ENCODE data around the gene FGA. TPM values are rescaled to one million over a fixed set of nuclear protein-coding genes. Genes with fewer than 3 reads are reported as not detected.

The FGA gene
- total and polyA plus RNA-seq, 2 of the 8 experiments (the other 6 are each of a cell fraction or from before 2014, with no cell fraction given), result not detected

GRCh38 chr4:154564311-154564710, 26.2 kb downstream of the FGA start:
- H2AK5ac ChIP-seq (ENCODE audit: low read depth, low read length), result no peak overlapping the region
- TF ChIP-seq EZH2 (IDR thresholded peaks at IDR 0.05; ENCODE audit: low read depth, low read length, severe bottlenecking) (no peak), SP2 (IDR thresholded peaks at IDR 0.05; ENCODE audit: low read length) (no peak), JUND (IDR thresholded peaks at IDR 0.05; ENCODE audit: low read length) (no peak), GTF2F1 (IDR thresholded peaks at IDR 0.05; ENCODE audit: borderline replicate concordance, low read depth, low read length) (no peak), RXRA (IDR thresholded peaks at IDR 0.05; ENCODE audit: insufficient read depth, low read depth, low read length) (no peak), SAP30 (IDR thresholded peaks at IDR 0.05; ENCODE audit: insufficient read depth, insufficient replicate concordance, low read length) (no peak)

More at GRCh38 chr4:154564311-154564710, 26.2 kb downstream of the FGA start:
- ChIA-PET CTCF (ENCODE audit: partially characterized antibody) (interaction anchor here (1.4 to 6.7 kb wide), 5 partner anchors 9 to 60 kb away, joined by 3 to 47 read pairs (median 5); no protein-coding TSS in a partner anchor), POLR2A (ENCODE audit: partially characterized antibody) (no interaction called here)
- H3K18ac ChIP-seq (ENCODE audit: extremely low read depth, low read length), result no peak overlapping the region
- no peaks in the 10 kb centered on the region for H3K23me2 ChIP-seq (ENCODE audit: low read depth, low read length)
- no peak overlapping the region for H3K27ac ChIP-seq (ENCODE audit: low read depth, low read length)
- H3K14ac ChIP-seq (ENCODE audit: insufficient read length), result no peak overlapping the region
- H4K5ac ChIP-seq (ENCODE audit: insufficient read length, low read depth, low read length), result no peak overlapping the region
- H3K4me1 ChIP-seq (replicated peaks in 1 of 4; ENCODE audit: control insufficient read depth in 3 of 4, insufficient read depth in 4 of 4, low read length in 3 of 4), result no peaks in the 10 kb centered on the region
- 89% methylated on average over 1 of the region's 1 CpG; no CpG with 5 or more reads in 1 of the 2 experiments for whole genome bisulfite sequencing, 2 experiments (ENCODE audit: extremely low coverage in 1 of 2, insufficient coverage in 1 of 2, insufficient read length in 1 of 2, insufficient replicate concordance in 2 of 2, low coverage in 1 of 2, low lambda C conversion rate in 2 of 2, missing lambda C conversion rate in 1 of 2)
- no peak overlapping the region for H3K9ac ChIP-seq (replicated peaks in 1 of 4; ENCODE audit: extremely low read depth in 1 of 4, low read depth in 3 of 4, low read length in 3 of 4)
- H3K4ac ChIP-seq (replicated peaks; ENCODE audit: insufficient read length, low read depth, low read length), result no peak overlapping the region
- H3K23ac ChIP-seq (ENCODE audit: insufficient read length), result no peak overlapping the region
- no peak overlapping the region for H2BK20ac ChIP-seq (ENCODE audit: low read length)
- H2BK5ac ChIP-seq (ENCODE audit: low read depth, low read length), result no peak overlapping the region
- no peaks in the 10 kb centered on the region for H3K79me2 ChIP-seq (ENCODE audit: control insufficient read depth in 1 of 2, insufficient read depth in 2 of 2, low read length in 2 of 2)
- no peaks in the 10 kb centered on the region for H3K9me3 ChIP-seq (ENCODE audit: insufficient read depth in 2 of 2, low read depth in 1 of 2, low read length in 1 of 2)
- no peaks in the 10 kb centered on the region for H4K20me1 ChIP-seq (replicated peaks in 1 of 2; ENCODE audit: control insufficient read depth in 1 of 2, insufficient read depth in 2 of 2, low read length in 2 of 2)
- no peak overlapping the region for H2BK12ac ChIP-seq (ENCODE audit: low read depth, low read length)
- H3K56ac ChIP-seq (replicated peaks; ENCODE audit: insufficient read length, low read depth, low read length), result no peak overlapping the region
- no peaks in the 10 kb centered on the region for H3K79me1 ChIP-seq (ENCODE audit: low read depth, low read length)
- H3K36me3 ChIP-seq (ENCODE audit: control insufficient read depth in 2 of 4, insufficient read depth in 4 of 4, low read length in 3 of 4), result no peaks in the 10 kb centered on the region
- FAIRE-seq (no peak), DNase-seq (ENCODE audit: low read depth in 1 of 2, low spot score in 2 of 2) (no peak)
- H2BK15ac ChIP-seq (ENCODE audit: low read length), result no peak overlapping the region
- no peak overlapping the region for H2AFZ ChIP-seq (ENCODE audit: low read length)
- no peak overlapping the region for H3K4me3 ChIP-seq (ENCODE audit: extremely low read depth in 1 of 4, insufficient read depth in 2 of 4, low read depth in 3 of 4, low read length in 4 of 4)
- H4K8ac ChIP-seq (ENCODE audit: extremely low read depth, insufficient read depth, low read length), result no peak overlapping the region
- no peak overlapping the region for H3K4me2 ChIP-seq (ENCODE audit: insufficient read depth in 1 of 2, low read depth in 2 of 2, low read length in 2 of 2)
- H3K27me3 ChIP-seq (replicated peaks in 1 of 4; ENCODE audit: control insufficient read depth in 3 of 4, extremely low read depth in 1 of 4, insufficient read depth in 3 of 4, low read length in 3 of 4), result no peaks in the 10 kb centered on the region
- no peak overlapping the region for H4K91ac ChIP-seq (replicated peaks; ENCODE audit: insufficient read length, low read length)
- H2BK120ac ChIP-seq (replicated peaks; ENCODE audit: low read depth, low read length), result no peak overlapping the region

All from H1 (cell line).